22Rv1 (cell line): Measurements from ENCODE around the gene TSPAN5.

Experiments used
- ZFX ChIP-seq: fragments of 450-650 bp; IDR thresholded peaks from 2 replicates; pipeline ENCODE4 v1.6.1; 2017; ENCODE audit warnings: antibody characterized with exemption, borderline replicate concordance
- TF ChIP-seq, protein P1 (sequence below): fragments of 450-650 bp; IDR thresholded peaks from 2 replicates; pipeline ENCODE4 v1.5.1; 2017; ENCODE audit warnings: mild to moderate bottlenecking

DNA sequence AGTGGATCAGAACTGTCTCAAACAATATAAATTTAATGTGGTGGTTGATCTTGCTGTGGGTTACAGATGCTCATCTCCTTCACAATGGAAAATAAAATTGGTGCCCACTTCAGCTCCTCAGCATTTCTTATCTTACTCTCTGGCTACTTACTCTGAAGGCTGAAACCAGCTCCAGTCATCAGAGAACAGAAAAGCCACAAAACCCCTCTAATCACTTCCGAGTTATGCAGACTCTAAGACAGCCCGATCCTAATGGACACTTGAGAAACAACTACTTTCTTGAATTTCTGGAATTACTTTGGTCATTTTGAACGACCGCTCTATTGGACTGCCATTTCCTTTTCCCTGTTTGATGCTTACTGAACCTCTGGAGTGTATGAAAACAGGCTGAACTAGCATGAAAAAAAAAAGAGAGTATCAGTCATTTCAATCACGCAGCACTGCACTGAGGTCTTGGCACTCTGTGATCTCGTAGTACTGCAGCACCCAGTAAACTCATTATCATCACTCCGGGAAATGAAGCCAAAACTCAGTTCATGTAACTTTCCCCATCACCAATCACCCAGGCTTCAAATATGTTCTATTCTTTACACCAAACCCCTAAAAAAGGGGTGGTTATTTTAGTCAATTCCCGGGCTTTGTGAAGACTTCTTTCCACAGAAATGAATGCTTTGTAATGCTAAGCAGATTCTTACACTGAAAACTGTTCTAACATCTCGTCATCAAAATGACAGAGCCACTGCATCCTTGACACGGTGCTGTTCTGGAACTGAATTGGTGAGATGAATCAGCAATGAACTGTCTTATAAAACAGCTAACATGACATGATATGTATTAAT, 54.5 kb downstream of the TSPAN5 start:
- TF ChIP-seq, protein P1, sequence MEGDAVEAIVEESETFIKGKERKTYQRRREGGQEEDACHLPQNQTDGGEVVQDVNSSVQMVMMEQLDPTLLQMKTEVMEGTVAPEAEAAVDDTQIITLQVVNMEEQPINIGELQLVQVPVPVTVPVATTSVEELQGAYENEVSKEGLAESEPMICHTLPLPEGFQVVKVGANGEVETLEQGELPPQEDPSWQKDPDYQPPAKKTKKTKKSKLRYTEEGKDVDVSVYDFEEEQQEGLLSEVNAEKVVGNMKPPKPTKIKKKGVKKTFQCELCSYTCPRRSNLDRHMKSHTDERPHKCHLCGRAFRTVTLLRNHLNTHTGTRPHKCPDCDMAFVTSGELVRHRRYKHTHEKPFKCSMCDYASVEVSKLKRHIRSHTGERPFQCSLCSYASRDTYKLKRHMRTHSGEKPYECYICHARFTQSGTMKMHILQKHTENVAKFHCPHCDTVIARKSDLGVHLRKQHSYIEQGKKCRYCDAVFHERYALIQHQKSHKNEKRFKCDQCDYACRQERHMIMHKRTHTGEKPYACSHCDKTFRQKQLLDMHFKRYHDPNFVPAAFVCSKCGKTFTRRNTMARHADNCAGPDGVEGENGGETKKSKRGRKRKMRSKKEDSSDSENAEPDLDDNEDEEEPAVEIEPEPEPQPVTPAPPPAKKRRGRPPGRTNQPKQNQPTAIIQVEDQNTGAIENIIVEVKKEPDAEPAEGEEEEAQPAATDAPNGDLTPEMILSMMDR: no peak
- no peak for TF ChIP-seq ZFX
